ENCODE data around the gene ROR1. TPM values are rescaled to one million over a fixed set of nuclear protein-coding genes. Genes with fewer than 3 reads are reported as not detected.

Gene ROR1
- total and polyA plus RNA-seq, 2 donors (not counting 3 experiments of a cell fraction or from before 2014, with no cell fraction given) = 2.6 to 3.5 TPM

DNA sequence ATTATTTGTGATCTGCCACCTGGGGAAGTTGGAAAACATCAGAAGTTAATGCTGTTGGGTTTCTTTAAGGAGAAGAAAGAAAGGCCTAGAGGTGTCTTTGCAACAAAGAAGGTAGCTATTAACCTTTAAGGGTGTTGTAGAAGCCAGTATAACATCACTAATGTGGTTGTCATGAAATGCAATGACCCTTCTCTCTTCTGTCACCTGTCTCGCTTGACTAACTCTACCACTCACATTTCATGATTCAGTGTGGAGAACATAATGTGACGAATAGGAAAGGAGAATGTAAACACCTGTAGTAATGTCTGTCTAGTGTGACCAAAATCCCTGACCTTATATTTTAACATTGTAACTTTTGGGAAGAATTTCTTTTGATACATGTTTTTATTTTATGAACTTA lies 217.9 kb downstream of the ROR1 start:
- Histone ChIP-seq H3K36me3 (ENCODE audit: control insufficient read depth in 2 of 2, extremely low read depth in 1 of 2, insufficient read depth in 2 of 2, low read length in 2 of 2) (no peaks in the 10 kb centered on the region), H3K9me3 (replicated peaks; ENCODE audit: control insufficient read depth, insufficient read depth, low read length) (no peaks in the 10 kb centered on the region), H3K4me1 (ENCODE audit: control insufficient read depth, extremely low read depth, insufficient read depth, low read length) (no peaks in the 10 kb centered on the region), H3K4me2 (ENCODE audit: insufficient read depth, low read length) (no peak overlapping the region), H3K79me2 (ENCODE audit: control insufficient read depth, insufficient read depth, low read length) (no peaks in the 10 kb centered on the region), H3K27me3 (ENCODE audit: control insufficient read depth in 2 of 2, insufficient read depth in 2 of 2, low read length in 2 of 2) (no peaks in the 10 kb centered on the region), H3K9me1 (replicated peaks; ENCODE audit: control insufficient read depth, extremely low read depth, insufficient read depth, low read length) (no peaks in the 10 kb centered on the region), H4K20me1 (replicated peaks; ENCODE audit: control insufficient read depth, extremely low read depth, insufficient read depth, low read length) (no peaks in the 10 kb centered on the region), H3K27ac (ENCODE audit: insufficient read depth, low read depth, low read length) (no peak overlapping the region), H2AFZ (ENCODE audit: low read depth, low read length) (no peak overlapping the region), H3K4me3 (replicated peaks in 1 of 3; ENCODE audit: insufficient read depth in 1 of 3, low read depth in 1 of 3, low read length in 3 of 3) (no peak overlapping the region), H3K9ac (replicated peaks; ENCODE audit: extremely low read depth, insufficient read depth, low read length) (no peak overlapping the region)
- no TSS peak for BruUV-seq (replicated peaks)
- FAIRE-seq (no peak), DNase-seq (ENCODE audit: low read depth, low spot score) (no peak)
- intact Hi-C loops (cut with micrococcal nuclease) (no loop called here), dilution Hi-C loops (cut with MboI; ENCODE audit: extremely low pct_ligation_motif_present, low sequenced_read_pairs) (no loop called here)
- TF ChIP-seq FOS (IDR thresholded peaks at IDR 0.05; ENCODE audit: borderline replicate concordance, insufficient read depth, low read length) (no peak), GATA2 (IDR thresholded peaks at IDR 0.05; ENCODE audit: insufficient read depth, insufficient read length, low read depth, low read length) (no peak), POLR2AphosphoS5 (IDR thresholded peaks at IDR 0.05; ENCODE audit: insufficient read depth, low read depth, low read length) (no peak), EZH2 (IDR thresholded peaks at IDR 0.05; ENCODE audit: borderline replicate concordance, low read depth, low read length, severe bottlenecking) (no peak), POLR2A (IDR thresholded peaks at IDR 0.05; ENCODE audit: low read depth, low read length) (no peak), JUN (IDR thresholded peaks at IDR 0.05; ENCODE audit: borderline replicate concordance, insufficient read depth, insufficient read length, low read depth) (no peak), MYC (IDR thresholded peaks at IDR 0.05; ENCODE audit: low read depth, low read length) (no peak)
- TF ChIP-seq, protein P1, sequence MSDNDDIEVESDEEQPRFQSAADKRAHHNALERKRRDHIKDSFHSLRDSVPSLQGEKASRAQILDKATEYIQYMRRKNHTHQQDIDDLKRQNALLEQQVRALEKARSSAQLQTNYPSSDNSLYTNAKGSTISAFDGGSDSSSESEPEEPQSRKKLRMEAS (IDR thresholded peaks at IDR 0.05; ENCODE audit: insufficient read depth, insufficient read length) = no peak
- ChIA-PET POLR2A (no interaction called here), CTCF (no interaction called here)

DNA sequence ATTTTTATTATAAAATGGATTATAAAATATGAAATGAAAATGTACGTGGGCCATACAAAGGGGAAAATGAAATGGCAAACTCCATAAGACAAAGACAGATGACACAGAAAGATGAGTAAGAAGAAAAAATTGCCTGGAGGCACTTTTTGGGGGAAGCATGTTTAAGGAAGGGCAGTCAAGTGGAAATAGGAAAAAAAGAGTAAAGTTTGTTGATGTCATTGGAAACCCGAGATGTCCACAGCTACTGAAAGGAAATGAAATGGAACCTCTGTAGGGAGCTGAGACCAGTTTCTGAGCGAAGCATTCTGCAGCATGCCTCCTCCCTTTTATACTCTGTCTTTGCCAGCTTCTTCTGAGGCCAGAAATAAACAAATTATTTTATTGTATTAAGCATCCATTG lies 226.2 kb downstream of the ROR1 start:
- TF ChIP-seq EZH2 (IDR thresholded peaks at IDR 0.05; ENCODE audit: borderline replicate concordance, low read depth, low read length, severe bottlenecking) (no peak), POLR2AphosphoS5 (IDR thresholded peaks at IDR 0.05; ENCODE audit: insufficient read depth, low read depth, low read length) (no peak), FOS (IDR thresholded peaks at IDR 0.05; ENCODE audit: borderline replicate concordance, insufficient read depth, low read length) (no peak)
- dilution Hi-C loops (cut with MboI; ENCODE audit: extremely low pct_ligation_motif_present, low sequenced_read_pairs) = no loop called here
- CTCF ChIA-PET = interaction anchor here (0.8 to 1.1 kb wide), 2 partner anchors 10 to 16 kb away, joined by 3 to 5 read pairs; no protein-coding TSS in a partner anchor

More for the DNA sequence above, 226.2 kb downstream of the ROR1 start:
- BruUV-seq (replicated peaks) = no TSS peak
- H3K9me3 ChIP-seq (replicated peaks; ENCODE audit: control insufficient read depth, insufficient read depth, low read length) = no peaks in the 10 kb centered on the region
- intact Hi-C loops (cut with micrococcal nuclease) = no loop called here
- H3K27me3 ChIP-seq (ENCODE audit: control insufficient read depth in 2 of 2, insufficient read depth in 2 of 2, low read length in 2 of 2) = peaks cover 1 to 2% of the 10 kb centered on the region in 2 experiments
- H3K27ac ChIP-seq (ENCODE audit: insufficient read depth, low read depth, low read length) = no peak overlapping the region
- DNase-seq (ENCODE audit: low read depth, low spot score) (no peak), FAIRE-seq (no peak)
- no peaks in the 10 kb centered on the region for H3K4me1 ChIP-seq (ENCODE audit: control insufficient read depth, extremely low read depth, insufficient read depth, low read length)
- H3K4me2 ChIP-seq (ENCODE audit: insufficient read depth, low read length) = no peak overlapping the region
- no peak overlapping the region for H3K9ac ChIP-seq (replicated peaks; ENCODE audit: extremely low read depth, insufficient read depth, low read length)
- H4K20me1 ChIP-seq (replicated peaks; ENCODE audit: control insufficient read depth, extremely low read depth, insufficient read depth, low read length) = no peaks in the 10 kb centered on the region
- no peaks in the 10 kb centered on the region for H3K36me3 ChIP-seq (ENCODE audit: control insufficient read depth in 2 of 2, extremely low read depth in 1 of 2, insufficient read depth in 2 of 2, low read length in 2 of 2)
- no peak overlapping the region for H3K4me3 ChIP-seq (replicated peaks in 1 of 3; ENCODE audit: insufficient read depth in 1 of 3, low read depth in 1 of 3, low read length in 3 of 3)
- POLR2A ChIA-PET = no interaction called here
- no peak overlapping the region for H2AFZ ChIP-seq (ENCODE audit: low read depth, low read length)
- H3K9me1 ChIP-seq (replicated peaks; ENCODE audit: control insufficient read depth, extremely low read depth, insufficient read depth, low read length) = no peaks in the 10 kb centered on the region
- no peaks in the 10 kb centered on the region for H3K79me2 ChIP-seq (ENCODE audit: control insufficient read depth, insufficient read depth, low read length)

Data from endothelial cell of umbilical vein (primary cell).